ENCODE data around the gene TIGD4. TPM values are rescaled to one million over a fixed set of nuclear protein-coding genes. Genes with fewer than 3 reads are reported as not detected.

Gene TIGD4
- total RNA-seq, 1 donor from 2014 or later: 1.0 TPM

GRCh38 chr4:152820073-152820472 is 40.5 kb upstream of the TIGD4 start:
- H3K9me3 ChIP-seq: no peaks in the 10 kb centered on the region
- H3K4me1 ChIP-seq: peaks cover 14% of the 10 kb centered on the region
- H3K4me3 ChIP-seq: no peak overlapping the region
- H3K27me3 ChIP-seq (ENCODE audit: low read depth): no peaks in the 10 kb centered on the region
- H3K36me3 ChIP-seq: peaks cover 3% of the 10 kb centered on the region
- DNase-seq: no peak
- no peak for ATAC-seq
- TF ChIP-seq CTCF (IDR thresholded peaks at IDR 0.05): no peak
- intact Hi-C loops (cut with DNase I): no loop called here
- no peak overlapping the region for H3K27ac ChIP-seq

- Histone ChIP-seq H3K27ac (no peak overlapping the region), H3K4me3 (no peak overlapping the region), H3K4me1 (peaks cover 17% of the 10 kb centered on the region), H3K9me3 (no peaks in the 10 kb centered on the region), H3K27me3 (ENCODE audit: low read depth) (no peaks in the 10 kb centered on the region), H3K36me3 (peaks cover 3% of the 10 kb centered on the region)
- no peak for TF ChIP-seq CTCF (IDR thresholded peaks at IDR 0.05)
- intact Hi-C loops (cut with DNase I): no loop called here
- ATAC-seq: no peak
- DNase-seq: no peak
These were observed 39.6 kb upstream of the TIGD4 start for GRCh38 chr4:152819026-152819645.

- intact Hi-C loops (cut with DNase I): no loop called here
- no peaks in the 10 kb centered on the region for H3K27me3 ChIP-seq (ENCODE audit: low read depth)
- peaks cover 17% of the 10 kb centered on the region for H3K4me1 ChIP-seq
- no peak overlapping the region for H3K4me3 ChIP-seq
- DNase-seq (no peak), ATAC-seq (no peak)
- H3K9me3 ChIP-seq: no peaks in the 10 kb centered on the region
- H3K27ac ChIP-seq: no peak overlapping the region
- H3K36me3 ChIP-seq: peaks cover 3% of the 10 kb centered on the region
- TF ChIP-seq CTCF (IDR thresholded peaks at IDR 0.05): no peak
These were observed 37.8 kb upstream of the TIGD4 start for GRCh38 chr4:152817331-152817730.

GRCh38 chr4:152815078-152815477 is 35.5 kb upstream of the TIGD4 start:
- Histone ChIP-seq H3K36me3 (peaks cover 3% of the 10 kb centered on the region), H3K4me3 (no peak overlapping the region), H3K27ac (no peak overlapping the region), H3K9me3 (no peaks in the 10 kb centered on the region), H3K4me1 (peaks cover 17% of the 10 kb centered on the region), H3K27me3 (ENCODE audit: low read depth) (no peaks in the 10 kb centered on the region)
- ATAC-seq: no peak
- no peak for DNase-seq
- no peak for TF ChIP-seq CTCF (IDR thresholded peaks at IDR 0.05)
- intact Hi-C loops (cut with DNase I): no loop called here

- no peaks in the 10 kb centered on the region for H3K9me3 ChIP-seq
- intact Hi-C loops (cut with DNase I): no loop called here
- H3K4me1 ChIP-seq: peaks cover 14% of the 10 kb centered on the region
- TF ChIP-seq CTCF (IDR thresholded peaks at IDR 0.05): no peak
- H3K36me3 ChIP-seq: no peaks in the 10 kb centered on the region
- no peak overlapping the region for H3K27ac ChIP-seq
- no peaks in the 10 kb centered on the region for H3K27me3 ChIP-seq (ENCODE audit: low read depth)
- DNase-seq (no peak), ATAC-seq (no peak)
- H3K4me3 ChIP-seq: no peak overlapping the region
These were observed 31.3 kb upstream of the TIGD4 start for GRCh38 chr4:152810715-152811287.

Measured in lower lobe of right lung (tissue), 2 donors.